Stimulated activated CD4-positive, alpha-beta T cell treated with anti-CD3 and anti-CD28 coated beads, Interleukin-1b, Interleukin-23, amount 100 ng/mL, for 1 hour (primary cell): ENCODE data around the gene CPNE1.

ENCODE experiments used
- DNase-seq, 2 donors: peaks; one replicate each; pipeline ENCODE4 v3.0.0-alpha.2; 2020; ENCODE audit warnings: low read depth in 2 of 2

CPNE1 gene

GRCh38 chr20:35653893-35654292 is 10.8 kb downstream of the CPNE1 start:
- DNase-seq: no peak

DNA sequence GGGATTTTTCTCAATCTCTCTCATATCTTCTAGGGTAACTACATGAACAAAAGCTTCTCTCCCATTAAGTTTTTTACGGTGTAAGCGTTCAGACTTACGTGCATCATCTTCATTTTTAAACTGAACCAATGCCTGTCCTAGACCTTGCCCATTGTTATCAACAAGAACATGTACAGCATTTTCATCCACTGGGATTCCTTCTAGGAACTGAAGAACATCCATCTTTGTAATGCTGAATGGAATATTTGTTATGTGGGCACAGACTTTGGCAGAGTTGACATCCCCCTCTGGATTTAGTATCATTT is 11.3 kb downstream of the CPNE1 start:
- no peak for DNase-seq

DNA sequence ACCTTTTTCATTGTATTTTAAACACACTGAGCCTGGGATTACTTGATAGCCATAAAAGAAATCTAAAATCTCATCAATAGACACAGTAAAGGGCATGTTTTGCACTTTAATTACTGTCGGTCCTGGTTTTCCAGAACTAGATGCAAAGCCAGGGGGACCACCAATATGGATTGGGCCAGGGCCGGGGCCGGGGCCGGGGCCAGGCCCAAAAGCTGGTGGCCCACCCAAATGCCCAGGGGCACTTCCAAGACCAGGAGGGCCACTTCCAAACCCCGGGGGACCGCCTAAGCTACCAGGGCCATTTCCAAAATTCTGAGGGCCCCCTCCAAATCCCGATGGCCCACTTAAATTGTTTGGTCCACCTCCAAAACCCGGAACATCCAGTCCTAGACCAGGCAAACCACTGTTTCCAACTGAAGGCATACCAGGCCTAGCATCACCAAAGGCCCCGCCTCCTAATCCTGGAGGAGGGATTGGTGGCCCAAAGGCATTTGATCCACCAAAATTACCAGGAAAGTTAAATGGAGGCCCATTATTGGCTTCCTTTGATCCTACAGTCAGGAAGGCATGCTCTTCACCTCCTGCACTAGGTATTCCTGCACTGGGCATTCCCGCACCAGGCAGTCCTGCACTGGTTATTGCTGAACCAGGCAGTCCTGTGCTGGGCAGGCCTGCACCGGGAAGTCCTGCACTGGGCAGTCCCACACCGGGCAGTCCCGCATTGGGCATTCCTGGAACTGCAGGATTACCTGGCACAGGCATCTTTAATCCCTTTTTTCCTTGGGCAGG is 11.9 kb downstream of the CPNE1 start:
- DNase-seq: no peak

DNA sequence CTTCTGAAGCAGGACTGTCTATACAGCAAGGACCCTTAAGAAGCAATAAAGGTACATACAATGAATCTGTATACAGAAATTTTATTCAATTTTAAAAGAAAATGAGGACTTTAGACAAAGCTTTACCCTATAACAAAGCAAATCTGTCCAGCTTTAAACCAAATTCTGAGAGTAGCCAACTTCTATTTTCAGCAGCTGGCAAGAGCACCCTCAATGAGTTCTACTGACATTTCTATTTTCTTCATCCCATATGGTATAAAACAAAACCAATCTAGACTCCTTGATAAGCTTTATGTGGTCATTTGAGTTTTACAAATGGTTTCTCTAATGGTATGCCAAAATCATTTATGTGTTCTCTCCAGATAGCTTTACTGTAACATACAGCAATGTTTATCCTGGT is 12.7 kb downstream of the CPNE1 start:
- DNase-seq: no peak

DNA sequence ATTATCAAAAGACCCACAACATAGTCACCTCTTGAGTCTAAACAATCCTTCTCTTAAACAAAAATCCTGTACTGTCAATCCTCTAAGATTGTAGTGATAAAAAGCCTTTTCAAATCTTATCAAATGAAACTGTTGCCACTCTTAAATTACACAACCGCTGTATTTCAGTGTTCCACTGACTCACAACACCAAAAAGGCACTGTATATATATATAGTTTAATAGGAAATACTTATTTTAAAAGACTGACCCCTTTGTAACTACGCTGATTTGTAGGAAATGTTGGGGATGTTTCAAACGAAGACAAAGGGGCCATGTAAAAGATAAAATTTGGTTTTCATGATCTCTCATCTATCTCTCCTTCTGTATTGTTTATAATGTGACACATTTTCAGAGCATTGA is 14.1 kb downstream of the CPNE1 start:
- DNase-seq: no peak

DNA sequence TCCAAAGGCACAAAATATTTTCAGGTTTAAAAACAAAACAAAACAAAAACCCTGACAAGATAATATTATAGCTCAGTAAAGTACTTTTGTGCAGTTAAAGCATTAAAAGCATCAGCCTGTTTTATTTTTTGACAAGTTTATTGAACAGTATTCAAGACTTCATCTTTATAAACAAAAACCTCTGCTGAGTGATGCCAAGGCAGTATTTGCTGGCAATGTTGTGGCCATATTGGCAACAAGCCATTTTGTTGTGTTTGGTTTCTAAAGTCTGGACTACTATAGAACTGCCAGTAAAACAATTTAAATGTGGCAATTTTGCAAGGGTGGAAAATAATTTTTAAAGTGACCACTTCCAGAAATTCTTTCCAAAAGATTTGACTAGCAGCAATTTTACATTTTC is 15.9 kb downstream of the CPNE1 start:
- no peak for DNase-seq

DNA sequence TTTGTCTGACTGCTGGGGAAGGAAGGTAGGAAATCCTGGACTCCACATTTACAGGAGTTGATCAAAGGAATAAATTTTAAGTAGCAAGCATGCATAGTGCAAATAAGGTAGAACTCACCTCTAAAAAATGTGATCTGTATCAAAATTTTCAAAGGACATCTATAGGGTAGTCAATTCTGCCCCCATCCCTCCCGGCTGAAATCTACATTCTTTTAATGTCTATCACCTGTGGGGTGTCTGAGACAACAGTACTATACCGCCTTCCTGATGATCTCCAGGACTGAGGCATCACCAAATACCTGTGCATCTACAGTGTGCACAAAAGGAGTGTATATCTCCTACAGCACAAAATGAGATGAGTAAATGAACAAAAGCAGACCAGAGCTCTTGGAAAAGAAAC is 19.9 kb downstream of the CPNE1 start:
- DNase-seq: no peak

GRCh38 chr20:35643045-35643444 is 21.7 kb downstream of the CPNE1 start:
- no peak for DNase-seq

GRCh38 chr20:35641743-35642142 is 23.0 kb downstream of the CPNE1 start:
- no peak for DNase-seq

- DNase-seq: no peak
Observed at GRCh38 chr20:35640724-35641123, 24.0 kb downstream of the CPNE1 start.

- no peak for DNase-seq
Observed at GRCh38 chr20:35638751-35639150, 25.9 kb downstream of the CPNE1 start.

GRCh38 chr20:35637276-35637675 is 27.4 kb downstream of the CPNE1 start:
- no peak for DNase-seq

GRCh38 chr20:35636095-35636494 is 28.6 kb downstream of the CPNE1 start:
- DNase-seq: no peak

GRCh38 chr20:35635652-35636051 is 29.0 kb downstream of the CPNE1 start:
- no peak for DNase-seq

DNA sequence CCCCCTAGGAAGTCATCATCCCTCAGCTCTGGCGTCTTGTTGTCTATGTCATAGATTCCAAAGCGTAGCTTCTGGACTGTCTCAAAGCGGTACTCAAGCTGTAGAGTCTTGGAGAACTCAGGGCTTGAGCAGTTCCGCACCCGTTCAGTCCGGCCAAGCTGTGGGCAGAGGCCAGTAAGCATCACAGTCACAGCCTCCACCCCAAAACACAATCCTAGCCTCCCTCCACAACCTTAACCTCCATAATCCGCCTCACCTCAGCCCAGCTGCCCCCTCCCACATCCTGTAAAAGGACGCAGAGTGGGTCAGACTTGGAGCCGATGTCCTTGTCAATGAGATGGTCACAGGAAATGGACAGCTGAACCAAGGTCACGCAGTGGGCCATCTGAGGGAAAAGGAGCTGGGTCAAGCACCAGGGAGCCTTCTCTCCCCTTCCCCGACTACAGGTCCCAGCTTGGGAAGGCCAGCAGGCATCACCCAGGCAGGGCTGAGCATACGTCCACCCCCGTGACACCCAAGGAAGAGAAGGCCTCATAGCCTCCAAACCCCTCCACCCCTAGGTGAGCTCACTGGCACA is 32.1 kb downstream of the CPNE1 start:
- DNase-seq: no peak

- no peak for DNase-seq
Observed at GRCh38 chr20:35630636-35631035, 34.1 kb downstream of the CPNE1 start.

DNA sequence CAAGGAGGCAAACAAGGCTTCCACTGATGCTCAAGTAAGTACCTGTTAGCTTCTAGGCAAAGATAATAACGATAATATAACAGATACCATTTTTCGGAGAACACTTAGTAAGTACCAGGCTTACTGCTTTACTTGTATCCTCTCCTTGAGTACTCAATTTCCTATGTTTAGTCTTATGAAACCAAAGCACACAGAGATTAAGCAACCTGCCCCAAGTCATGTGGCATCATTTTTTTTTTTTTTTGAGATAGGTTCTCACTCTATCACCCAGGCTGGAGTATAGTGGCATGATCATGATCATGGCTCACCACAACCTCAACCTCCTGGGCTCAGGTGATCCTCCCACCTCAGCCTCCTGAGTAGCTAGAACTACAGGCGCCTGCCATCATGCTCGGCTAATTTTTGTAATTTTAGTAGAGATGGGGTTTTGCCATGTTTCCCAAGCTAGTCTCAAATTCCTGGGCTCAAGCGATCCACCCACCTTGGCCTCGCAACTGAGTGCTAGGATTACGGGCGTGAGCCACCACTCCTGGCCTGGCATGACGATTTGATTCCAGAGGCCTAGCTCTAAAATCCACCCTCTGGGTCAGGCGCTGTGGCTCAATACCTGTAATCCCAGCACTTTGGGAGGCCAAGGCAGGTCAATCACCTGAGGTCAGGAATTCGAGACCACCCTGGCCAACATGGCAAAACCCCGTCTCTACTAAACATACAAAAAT is 35.1 kb downstream of the CPNE1 start:
- DNase-seq: no peak

DNA sequence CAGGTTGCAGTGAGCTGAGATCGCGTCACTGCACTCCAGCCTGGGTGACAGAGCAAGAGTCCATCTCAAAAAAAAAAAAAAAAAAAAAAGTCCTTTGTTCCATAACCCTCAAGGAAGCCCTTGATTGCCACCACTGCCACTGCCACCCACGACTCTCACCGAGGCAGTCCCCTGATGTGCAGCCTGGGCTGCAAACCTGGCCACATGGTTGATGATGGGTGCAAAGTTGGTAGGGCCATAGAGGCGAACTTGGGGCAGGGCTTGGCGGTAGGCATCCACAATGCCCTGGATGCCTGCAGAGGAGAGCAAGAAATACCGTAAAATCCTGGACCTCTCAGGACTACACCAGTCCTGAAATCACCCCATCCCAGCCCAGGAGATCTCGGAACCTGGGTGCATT is 37.6 kb downstream of the CPNE1 start:
- DNase-seq: no peak

- DNase-seq: no peak
Observed at GRCh38 chr20:35626386-35627001, 38.2 kb downstream of the CPNE1 start.

GRCh38 chr20:35625584-35626385 is 38.9 kb downstream of the CPNE1 start:
- DNase-seq: no peak

GRCh38 chr20:35621560-35621946 is 43.1 kb downstream of the CPNE1 start:
- no peak for DNase-seq
